Epidermal melanocyte (primary cell): ENCODE results near the gene CD8B2.
"Not testable (repeated sequence)": the region's sequence is repeated elsewhere in the genome, so short reads cannot be mapped to it uniquely, and the experiment has no call there.

Source experiments
- DNase-seq: peaks from one replicate; pipeline ENCODE4 v3.0.0; 2011; ENCODE audit warnings: low spot score; ENCODE audit not compliant: insufficient read length

Gene CD8B2

GRCh38 chr2:106486551-106487385, at the start of gene CD8B2:
TSS of gene CD8B2 (plus strand) at chr2:106487364. CDS start at chr2:106487427, 63 bp downstream.
- not testable (repeated sequence) for DNase-seq

GRCh38 chr2:106461882-106462281, 25.3 kb upstream of the CD8B2 start:
- DNase-seq = not testable (repeated sequence)

GRCh38 chr2:106467516-106467915, 19.6 kb upstream of the CD8B2 start:
- DNase-seq = not testable (repeated sequence)

- DNase-seq = not testable (repeated sequence)
These were observed 19.1 kb upstream of the CD8B2 start, which contains the start of gene RGPD3 for GRCh38 chr2:106468107-106468506. TSS of gene RGPD3 (minus strand) at chr2:106468413. CDS start at chr2:106468288, 125 bp downstream.

- not testable (repeated sequence) for DNase-seq
These were observed 16.5 kb upstream of the CD8B2 start for GRCh38 chr2:106470658-106471057.

- not testable (repeated sequence) for DNase-seq
These were observed 9.5 kb upstream of the CD8B2 start for GRCh38 chr2:106477647-106478046.

- DNase-seq = not testable (repeated sequence)
These were observed 7.6 kb upstream of the CD8B2 start for GRCh38 chr2:106479563-106479962.

- DNase-seq = not testable (repeated sequence)
These were observed 425 bp downstream of the CD8B2 start for GRCh38 chr2:106487386-106488191.

- DNase-seq = not testable (repeated sequence)
These were observed 2.5 kb downstream of the CD8B2 start for GRCh38 chr2:106489701-106490100.

GRCh38 chr2:106492399-106492798, 5.2 kb downstream of the CD8B2 start:
- DNase-seq = not testable (repeated sequence)

GRCh38 chr2:106492913-106493312, 5.7 kb downstream of the CD8B2 start:
- not testable (repeated sequence) for DNase-seq

GRCh38 chr2:106498549-106498948, 11.4 kb downstream of the CD8B2 start:
- DNase-seq = not testable (repeated sequence)

GRCh38 chr2:106500350-106500749, 13.2 kb downstream of the CD8B2 start:
- DNase-seq = not testable (repeated sequence)

- not testable (repeated sequence) for DNase-seq
These were observed 15.2 kb downstream of the CD8B2 start for GRCh38 chr2:106502351-106502750.

- not testable (repeated sequence) for DNase-seq
These were observed 17.0 kb downstream of the CD8B2 start for GRCh38 chr2:106504192-106504591.

GRCh38 chr2:106504787-106505186, 17.6 kb downstream of the CD8B2 start:
- not testable (repeated sequence) for DNase-seq

GRCh38 chr2:106506002-106506687, 19.0 kb downstream of the CD8B2 start:
- not testable (repeated sequence) for DNase-seq

- DNase-seq = not testable (repeated sequence)
These were observed 21.7 kb downstream of the CD8B2 start for GRCh38 chr2:106508660-106509373.

- not testable (repeated sequence) for DNase-seq
These were observed 22.2 kb downstream of the CD8B2 start for GRCh38 chr2:106509374-106509770.

GRCh38 chr2:106510791-106511190, 23.6 kb downstream of the CD8B2 start:
- not testable (repeated sequence) for DNase-seq
